ENCODE results near the gene BANP.
"Not testable (repeated sequence)": the region's sequence is repeated elsewhere in the genome, so short reads cannot be mapped to it uniquely, and the experiment has no call there.

Gene BANP

DNA sequence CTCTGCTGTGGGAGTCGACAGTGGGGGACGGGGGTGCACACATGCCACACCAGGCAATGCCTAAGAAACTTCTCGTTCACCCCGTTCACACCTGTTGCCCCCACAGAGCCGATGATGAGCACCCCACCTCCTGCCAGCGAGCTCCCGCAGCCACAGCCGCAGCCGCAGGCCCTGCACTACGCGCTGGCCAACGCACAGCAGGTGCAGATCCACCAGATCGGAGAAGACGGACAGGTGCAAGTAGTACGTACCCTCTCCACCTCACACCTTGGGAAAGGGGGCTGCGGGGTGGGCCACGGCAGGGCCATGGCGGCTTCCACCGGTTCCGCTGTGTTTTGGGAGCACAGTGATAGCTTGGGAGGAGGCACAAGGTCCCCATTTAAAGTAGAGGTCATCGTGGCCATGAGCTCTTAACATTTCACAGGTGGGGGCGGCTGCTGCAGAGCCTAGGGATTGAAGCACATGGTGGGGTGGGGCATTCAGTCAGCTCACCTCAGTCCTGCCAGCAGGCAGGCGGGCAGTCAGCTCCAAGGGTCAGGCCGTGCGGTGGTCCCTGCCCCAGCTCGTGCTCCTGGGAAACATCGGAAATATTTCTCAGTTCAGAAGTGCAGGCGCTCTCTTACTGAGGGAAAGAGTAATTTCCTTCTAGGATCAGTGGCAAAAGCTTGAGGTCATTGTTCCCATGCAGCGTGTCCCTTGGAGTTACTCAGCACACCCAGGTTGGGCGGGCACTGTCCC, 81.9 kb downstream of the BANP start:
- DNase-seq (ENCODE audit: low spot score) = not testable (repeated sequence)

DNA sequence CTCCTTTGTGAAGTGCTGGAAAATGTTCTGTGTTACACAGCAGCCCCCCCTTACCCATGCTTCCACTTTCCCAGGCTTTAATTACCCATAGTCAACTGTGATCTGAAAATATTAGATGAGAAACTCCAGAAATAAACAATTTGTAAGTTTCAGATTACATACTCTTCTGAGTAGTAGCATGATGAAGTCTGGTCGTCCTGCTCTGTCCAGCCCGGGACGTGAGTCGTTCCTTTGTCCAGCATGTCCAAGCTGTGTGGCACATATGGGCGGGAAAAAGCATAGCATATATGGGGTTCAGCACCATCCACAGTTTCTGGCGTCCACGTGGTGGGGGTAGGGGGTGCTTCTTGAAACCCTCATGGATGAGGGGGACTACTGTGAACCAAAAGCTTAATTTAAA, 83.5 kb downstream of the BANP start:
- DNase-seq (ENCODE audit: low spot score) = no peak

DNA sequence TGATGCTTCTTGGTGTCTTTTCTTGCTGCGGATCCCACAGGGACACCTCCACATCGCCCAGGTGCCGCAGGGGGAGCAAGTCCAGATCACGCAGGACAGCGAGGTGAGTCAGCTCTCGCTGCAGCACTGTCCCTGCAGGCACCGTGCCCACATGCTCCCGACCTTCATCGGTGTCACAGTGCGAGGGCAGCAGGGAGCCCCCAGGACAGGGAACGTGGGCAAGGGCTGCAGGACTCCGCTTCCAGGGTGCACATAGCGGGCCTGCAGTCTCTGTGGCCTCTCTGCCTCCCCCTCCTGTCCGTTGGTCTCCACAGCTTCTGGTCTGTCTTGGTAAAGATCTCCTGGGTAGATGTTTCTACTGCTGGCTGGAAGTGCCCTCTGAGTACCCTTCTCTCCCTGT, 84.1 kb downstream of the BANP start:
- DNase-seq (ENCODE audit: low spot score) = no peak

DNA sequence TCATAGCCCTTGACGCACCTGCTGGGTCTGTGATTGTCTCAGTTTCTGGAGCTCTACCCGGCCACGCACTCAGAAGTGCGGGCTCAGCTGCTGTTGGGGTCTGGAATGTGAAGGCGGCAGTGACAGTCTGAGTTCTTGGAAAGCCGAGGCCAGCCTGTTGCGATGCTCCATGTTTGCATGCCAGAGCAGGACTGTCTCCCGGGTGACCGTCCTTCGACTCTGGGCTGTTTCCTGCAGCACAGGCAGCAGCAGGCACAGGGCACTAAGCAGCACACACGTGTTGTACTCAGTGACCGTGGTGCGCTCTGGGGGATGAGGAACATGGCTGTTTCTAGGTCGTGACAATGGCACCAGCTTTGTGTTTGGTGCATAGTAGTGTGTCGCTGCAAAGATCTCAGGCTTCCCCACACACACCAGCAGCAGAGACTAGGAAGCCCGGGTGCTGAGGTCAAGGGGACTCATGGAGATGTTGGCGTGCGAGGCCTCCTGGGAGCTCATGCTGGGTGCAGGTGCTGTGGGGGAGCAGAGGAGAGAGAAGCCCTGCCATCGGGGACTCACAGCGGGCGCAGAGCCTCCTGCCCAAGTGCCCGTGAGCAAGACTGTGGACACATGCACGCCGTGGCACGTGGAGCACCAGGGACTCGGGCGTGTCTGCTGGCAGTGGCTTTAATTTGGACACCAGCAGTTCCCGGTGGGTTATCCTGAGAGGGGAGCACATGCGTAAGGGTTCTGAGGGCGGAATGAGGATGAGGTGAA, 84.8 kb downstream of the BANP start:
- not testable (repeated sequence) for DNase-seq (ENCODE audit: low spot score)

DNA sequence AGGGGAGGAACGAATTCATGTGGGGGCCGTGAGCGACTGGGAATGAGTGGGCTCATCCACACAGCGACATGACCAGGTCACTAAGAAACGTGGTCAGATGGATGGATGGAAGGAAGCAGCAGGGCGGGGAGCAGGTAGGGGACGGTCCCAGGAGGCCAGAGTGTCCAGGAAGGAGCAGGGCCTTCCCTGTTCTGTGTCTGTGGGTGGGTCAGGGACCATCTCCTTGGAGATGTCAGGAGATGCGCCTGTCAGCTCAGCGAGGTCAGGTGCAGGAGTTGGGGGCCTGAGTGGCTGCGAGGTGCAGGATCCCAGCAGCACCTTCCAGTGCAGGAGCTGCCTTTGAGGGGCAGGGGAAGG, 85.4 kb downstream of the BANP start:
- DNase-seq (ENCODE audit: low spot score) = not testable (repeated sequence)

DNA sequence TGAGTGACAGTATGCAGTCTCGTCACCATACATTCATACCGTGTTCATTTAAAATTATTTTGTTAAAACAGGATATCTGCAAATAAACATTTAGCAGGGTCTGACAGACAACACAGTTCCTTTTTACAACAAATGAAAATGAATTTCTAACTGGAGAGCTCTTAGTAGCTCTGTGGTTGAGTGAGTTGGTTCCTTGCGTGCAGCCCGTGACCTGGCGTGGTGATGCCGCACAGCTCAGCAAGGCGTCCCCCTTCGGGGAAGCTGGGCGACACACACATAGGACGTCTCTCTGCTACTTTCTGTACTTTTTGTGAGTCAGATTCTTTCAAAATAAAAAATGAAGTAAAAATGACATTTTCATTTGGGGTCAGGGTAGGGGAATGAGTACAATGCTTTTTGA, 86.1 kb downstream of the BANP start:
- DNase-seq (ENCODE audit: low spot score) = not testable (repeated sequence)

DNA sequence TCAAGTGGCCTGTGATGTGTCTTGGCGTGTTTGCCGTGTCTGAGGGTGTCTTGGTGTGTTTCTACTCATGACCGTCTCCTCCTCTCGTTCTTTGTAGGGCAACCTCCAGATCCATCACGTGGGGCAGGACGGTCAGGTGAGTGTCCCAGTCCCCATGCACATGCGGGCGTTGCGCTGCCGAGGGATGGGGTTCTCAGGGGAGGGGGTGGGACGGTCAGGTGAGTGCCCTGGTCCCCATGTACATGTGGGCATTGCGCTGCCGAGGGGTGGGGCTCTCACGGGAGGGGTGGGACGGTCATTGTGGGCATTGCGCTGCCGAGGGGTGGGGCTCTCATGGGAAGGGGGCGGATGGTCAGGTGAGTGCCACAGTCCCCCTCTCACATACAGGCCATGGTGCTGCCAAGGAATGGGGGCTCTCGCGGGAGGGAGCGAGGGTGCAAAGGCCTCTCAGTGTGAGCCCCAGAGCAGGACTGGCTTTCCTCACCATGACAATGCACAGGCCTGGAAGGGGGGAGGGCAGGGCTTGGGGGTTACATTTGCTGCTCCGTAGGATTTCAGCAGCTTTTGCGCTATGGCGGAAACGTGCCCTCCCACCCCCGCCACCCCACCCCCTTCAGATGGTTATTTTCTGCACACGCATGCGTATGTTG, 86.8 kb downstream of the BANP start:
- not testable (repeated sequence) for DNase-seq (ENCODE audit: low spot score)

DNA sequence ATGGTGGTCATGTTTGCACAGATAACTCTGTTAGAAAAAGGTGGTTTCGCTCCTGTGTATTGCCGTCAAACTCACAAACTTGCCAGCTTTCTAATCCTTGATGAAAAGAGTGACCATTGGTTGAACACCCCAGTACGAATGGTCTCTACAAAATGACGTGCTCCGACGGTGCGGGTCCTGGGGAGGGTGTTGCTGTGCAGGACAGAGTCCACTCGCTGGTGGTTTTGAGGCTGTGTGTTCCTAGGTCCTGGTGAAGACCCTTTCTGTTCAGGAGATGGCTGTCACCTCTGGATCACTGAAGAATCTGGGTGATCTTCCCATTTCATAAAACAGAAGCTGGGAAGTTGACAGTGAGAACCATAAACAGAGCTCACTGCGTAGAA, 87.3 kb downstream of the BANP start:
- not testable (repeated sequence) for DNase-seq (ENCODE audit: low spot score)

DNA sequence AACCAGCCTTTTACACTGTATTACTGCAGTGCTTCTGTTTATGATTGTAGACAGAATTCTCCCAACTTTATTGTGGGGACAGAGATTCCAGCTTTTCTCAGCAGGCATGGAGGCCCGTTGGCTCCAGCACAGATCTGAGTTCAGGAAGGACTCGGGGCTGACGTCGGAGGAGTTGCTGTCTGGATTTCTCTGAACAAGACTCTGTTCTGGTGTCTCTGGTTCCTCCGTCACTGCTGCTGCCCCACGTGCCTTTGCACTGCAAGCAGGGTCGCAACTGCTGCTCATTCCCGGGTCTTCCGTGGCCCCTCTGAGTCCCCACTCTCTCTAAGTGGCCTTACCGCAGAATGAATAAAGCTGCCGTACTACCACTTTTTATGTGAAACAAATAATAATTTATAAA, 88.4 kb downstream of the BANP start:
- no peak for DNase-seq (ENCODE audit: low spot score)

DNA sequence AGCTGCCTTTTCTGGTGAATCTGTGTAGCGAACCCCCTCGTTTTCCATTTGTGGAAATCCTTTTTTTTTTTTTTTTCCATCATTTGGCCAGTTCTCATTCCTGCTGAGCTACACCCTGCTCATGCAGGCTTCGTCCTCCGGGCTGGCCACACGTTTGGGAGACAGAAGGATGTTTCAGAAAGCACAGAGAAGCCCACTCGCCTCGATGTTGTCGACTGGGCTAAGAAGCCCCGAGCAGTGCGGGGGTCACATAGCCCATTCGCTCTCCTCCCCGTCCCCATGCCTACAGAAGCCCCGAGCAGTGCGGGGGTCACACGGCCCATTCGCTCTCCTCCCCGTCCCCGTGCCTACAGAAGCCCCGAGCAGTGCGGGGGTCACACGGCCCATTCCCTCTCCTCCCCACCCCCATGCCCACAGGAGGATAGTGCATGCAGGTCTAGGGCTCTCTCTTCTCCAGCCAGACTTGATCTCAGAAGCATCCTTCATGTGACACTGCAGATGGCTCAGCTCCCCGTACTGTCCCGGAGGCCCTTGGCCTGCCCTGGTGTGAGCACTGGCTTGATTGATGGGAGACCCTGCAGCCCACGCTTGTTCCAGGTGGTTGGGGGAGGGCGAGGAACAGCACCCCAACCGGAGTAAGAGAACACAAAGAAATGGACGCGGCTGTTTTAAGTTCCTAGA, 89.1 kb downstream of the BANP start:
- DNase-seq (ENCODE audit: low spot score) = not testable (repeated sequence)

DNA sequence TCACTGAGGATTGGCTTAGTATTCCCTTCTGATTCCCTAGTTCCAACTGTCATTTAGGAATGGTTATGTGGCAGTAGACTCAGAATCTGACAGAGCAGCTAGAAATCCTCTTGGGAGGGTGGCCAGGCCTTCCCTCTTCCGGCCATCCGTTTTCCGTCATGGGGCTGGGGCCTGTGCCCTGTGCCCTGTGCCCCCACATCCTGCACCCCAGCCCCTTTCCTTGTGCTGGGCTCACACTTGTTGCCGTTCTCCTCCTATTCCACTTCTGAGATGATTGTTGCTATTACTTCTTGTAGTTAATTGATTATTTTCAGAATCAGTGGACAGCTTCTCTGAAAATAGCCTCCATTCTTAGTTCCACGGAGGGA, 89.6 kb downstream of the BANP start:
- DNase-seq (ENCODE audit: low spot score) = not testable (repeated sequence)

DNA sequence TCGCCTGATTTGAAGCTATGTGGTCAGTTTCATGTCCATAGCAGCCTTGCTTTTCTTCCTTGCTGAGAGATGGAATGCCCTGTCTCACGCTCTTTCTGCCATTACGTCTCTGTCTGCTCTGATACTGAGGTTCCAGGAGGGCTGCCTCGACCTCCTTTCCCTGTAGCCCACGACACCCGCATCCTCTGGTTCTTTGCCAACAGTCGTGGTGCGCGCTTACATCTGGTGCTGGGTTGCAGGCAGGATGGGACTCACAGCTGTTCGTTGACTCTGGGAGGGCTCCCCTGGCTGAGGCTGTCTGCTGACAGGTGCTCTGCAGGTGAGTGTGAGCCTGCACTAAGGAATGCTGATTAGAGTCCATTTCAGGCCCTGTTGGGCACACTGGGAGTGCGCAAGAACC, 90.3 kb downstream of the BANP start:
- not testable (repeated sequence) for DNase-seq (ENCODE audit: low spot score)

DNA sequence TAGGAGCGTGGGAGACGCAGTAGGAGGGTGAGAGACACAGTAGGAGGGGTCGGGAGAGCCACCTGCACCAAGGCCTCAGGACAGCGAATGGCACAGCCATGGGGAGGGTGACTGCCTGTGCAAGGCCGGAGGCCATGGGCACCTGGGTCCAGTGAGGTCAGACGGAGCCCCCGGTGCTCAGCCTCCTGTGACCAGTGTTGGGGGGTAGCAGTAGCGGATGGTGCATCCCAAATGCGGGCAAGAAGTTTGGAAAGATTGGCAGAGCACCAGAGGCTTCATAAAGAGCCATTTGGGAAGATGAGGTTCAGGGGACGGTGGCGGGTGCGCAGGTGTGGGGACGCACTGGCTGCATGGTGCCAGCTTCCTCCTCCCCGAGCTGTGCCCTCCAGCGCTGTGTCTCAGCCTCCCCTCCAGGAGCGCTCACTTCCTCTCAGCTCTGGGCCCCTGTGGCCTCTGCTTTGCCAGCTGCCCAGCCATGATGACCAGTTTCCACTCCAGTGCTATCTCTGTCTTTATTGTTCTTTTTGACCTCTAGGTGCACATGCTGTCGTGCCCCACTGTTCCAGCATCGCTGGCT, 90.8 kb downstream of the BANP start:
- not testable (repeated sequence) for DNase-seq (ENCODE audit: low spot score)

DNA sequence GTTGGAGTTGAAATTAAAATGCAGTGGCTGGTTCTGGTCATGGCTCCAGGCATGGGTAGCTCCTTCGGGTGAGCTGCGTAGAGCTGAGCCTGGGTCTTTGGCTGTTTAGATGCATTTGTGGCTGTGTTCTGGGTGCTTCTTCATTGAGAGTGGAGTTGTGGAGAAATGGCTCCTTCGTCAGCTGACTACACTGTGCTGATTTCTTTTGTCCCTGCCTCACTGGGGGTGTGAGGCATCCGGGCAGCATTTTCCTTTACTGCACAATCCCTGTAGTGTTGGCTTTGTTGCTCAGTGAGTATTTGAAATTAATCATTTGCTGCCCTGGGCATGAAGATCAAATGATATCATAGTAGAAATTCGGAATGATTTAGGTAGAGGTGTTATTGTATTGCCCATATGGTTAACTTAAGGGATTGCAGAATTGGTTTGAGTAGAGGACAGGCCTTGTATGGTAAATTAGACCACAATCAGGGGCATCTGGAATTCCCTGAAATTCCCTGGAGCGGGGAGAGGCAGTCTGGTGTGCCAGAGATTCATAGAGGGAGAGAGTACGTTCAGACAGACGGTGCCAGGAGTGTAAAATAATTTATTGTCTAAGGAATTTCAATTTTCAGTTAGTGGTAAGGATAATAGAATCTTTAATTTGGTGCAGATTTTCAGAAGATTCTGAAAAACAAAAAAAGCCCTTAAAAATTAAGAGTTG, 92.1 kb downstream of the BANP start:
- DNase-seq (ENCODE audit: low spot score) = not testable (repeated sequence)

DNA sequence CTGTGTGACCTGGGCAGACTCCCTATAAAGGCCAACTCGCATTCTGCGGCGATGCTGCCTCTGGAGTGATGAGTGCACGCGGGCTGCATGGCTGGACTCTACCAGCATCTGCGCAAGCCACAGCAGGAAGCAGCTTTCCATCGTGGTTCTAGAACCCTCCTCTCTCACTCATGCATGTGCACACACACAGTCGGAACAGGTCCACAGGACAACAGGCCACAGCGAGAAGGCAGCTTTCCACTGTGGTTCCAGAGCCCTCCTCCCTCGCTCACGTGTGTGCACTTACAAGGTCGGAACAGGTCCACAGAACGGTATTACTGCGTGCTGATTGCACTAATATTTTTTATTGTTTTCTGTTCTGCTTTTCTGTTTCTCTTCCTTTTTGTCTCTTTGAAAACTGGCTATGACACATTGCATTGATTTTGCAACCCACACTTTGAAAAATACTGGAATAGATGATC, 92.9 kb downstream of the BANP start:
- not testable (repeated sequence) for DNase-seq (ENCODE audit: low spot score)

DNA sequence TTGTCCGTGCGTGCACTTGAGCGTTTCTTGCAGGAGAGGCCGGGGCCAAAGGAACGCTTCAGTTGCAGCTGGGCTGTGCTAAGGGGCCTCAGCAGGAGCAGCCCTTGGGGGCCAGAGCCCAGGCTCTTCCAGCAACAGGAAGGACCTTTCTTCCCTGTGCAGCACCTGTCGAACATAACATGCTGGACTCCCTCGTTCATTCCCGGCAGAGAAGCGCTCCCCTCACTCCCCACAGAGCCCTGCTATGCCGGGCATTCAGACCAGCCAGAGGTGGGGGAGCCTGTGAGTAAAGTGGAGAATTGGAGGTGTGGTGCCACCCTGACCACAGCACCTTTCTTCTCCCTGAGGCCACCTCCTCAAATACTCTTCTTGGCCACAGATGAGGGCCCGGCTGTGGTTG, 94.1 kb downstream of the BANP start:
- not testable (repeated sequence) for DNase-seq (ENCODE audit: low spot score)

DNA sequence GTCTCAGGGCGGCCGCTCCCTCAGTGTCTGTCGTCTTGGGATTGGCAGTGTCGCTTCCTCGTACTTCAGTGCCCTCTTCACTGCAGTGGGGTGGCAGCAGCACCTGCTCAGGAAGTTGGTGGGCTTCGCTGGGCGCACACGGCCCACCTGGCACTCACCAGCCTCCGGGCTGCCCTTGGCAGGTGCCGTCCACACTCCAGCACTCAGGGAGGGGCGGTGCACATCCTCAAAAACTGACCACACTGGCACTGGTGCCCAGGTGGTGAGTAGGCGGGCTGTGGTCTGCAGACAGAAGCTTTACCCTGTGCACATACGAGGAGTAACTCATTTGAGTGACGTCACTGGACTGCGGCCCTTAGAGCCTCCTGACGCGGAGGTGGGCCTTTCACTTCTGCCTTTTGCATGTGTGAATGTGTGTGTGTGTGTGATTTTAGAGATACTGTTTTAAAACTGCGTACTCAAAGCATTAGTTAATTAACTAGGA, 94.6 kb downstream of the BANP start:
- DNase-seq (ENCODE audit: low spot score) = no peak

DNA sequence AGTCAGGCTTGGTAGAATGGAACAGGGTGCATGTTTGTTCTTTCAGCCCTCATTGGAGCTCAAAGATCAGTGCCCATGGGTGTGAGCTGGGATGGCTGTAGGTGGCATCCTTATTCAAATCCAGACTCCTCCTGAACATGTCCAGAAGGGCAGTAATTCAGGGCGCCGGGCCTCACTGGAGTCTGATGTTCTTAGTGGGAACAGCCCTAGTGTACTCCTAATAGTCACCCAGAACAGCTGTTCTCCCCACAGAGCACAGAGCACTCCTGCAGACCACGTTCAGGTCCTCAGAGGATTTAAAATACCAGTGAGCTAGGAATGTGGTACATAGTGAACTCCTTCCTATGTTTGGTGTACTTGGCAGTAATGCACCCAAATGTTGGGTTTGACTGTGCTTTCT, 96.2 kb downstream of the BANP start:
- no peak for DNase-seq (ENCODE audit: low spot score)

DNA sequence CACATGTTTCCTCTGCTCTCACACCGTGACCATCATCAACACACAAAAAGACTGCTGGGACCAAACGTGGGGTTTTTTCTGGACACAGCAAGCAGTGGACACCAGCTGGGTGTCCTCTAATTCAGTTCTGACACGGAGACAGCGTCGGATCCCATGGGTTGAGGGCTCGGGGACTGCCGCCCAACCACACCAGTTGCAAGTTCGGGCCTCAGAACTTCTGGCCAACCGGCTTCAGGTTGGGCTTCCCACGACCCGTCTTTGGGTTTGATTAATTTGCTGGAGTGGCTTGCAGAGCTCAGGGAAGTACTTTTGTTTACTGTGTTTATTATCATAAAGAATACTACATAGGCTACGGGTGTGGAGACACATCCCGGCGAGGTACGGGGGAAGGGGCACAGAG, 97.8 kb downstream of the BANP start:
- no peak for DNase-seq (ENCODE audit: low spot score)

DNA sequence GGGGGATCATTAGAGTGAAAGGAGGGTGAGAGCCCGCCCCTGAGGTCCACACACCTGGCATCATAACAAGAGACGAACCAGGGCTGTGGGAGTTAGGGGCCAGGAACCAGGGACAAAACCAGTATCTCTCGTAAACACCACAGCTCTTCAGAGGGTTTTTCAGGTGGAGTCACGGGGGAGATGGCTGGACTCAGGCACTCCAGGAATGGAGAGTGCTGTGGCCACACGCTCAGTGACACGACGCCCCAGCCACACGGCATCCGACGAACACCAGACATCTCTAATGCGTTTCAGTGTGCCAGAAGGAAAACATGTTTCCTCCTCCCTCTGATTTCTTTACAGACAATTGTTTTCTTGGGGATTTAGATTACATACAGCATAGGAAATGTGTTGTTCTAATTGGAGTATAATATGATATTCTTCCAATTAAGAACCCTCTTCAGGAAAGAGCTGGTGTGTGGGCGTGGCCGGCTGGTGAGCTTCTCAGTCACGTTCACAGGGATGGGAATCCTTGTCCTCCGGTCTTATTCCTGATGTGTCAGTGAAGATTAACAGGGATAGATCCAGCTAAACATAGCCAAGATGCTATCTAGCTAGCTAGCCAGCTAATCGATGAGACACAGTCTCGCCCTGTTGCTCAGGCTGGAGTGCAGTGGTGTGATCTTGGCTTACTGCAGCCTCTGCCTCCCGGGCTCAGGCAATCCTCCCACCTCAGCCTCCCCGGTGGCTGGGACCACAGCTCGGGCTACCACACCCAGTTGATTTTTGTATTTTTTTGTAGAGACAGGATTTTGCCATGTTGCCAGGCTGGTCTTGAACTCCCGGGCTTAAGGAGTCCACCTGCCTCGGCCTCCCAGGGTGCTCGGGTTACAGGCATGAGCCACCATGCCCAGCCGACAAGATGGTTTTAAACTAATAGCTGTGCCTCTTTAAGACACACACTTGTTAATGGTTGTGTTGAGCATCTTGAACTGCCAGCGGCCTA, 98.6 kb downstream of the BANP start:
- no peak for DNase-seq (ENCODE audit: low spot score)
